ENCODE results near the gene UBE2G2. TPM values are rescaled to one million over a fixed set of nuclear protein-coding genes. Genes with fewer than 3 reads are reported as not detected.

UBE2G2 gene
- total RNA-seq, 1 experiment from 2014 or later, result 91.3 TPM

- POLR2A ChIA-PET, result no interaction called here
- peak overlapping the region; percentile 59 for H3K27ac Mint-ChIP-seq (ENCODE audit: unreplicated experiment)
These were observed 35.4 kb downstream of the UBE2G2 start for GRCh38 chr21:44766014-44766817.

GRCh38 chr21:44765231-44766013, 36.2 kb downstream of the UBE2G2 start:
- no peak overlapping the region for H3K4me3 ChIP-seq (ENCODE audit: low read depth, low read length)
- ChIA-PET POLR2A (no interaction called here), CTCF (no interaction called here)
- peaks cover 20% of the 10 kb centered on the region for H3K4me1 Mint-ChIP-seq (ENCODE audit: low read depth, unreplicated experiment)
- peaks cover 7% of the 10 kb centered on the region for H3K4me1 ChIP-seq
- BruUV-seq (replicated peaks), result no TSS peak
- H3K9me3 Mint-ChIP-seq (ENCODE audit: unreplicated experiment), result no peaks in the 10 kb centered on the region
- no peak for DNase-seq
- intact Hi-C loops (cut with micrococcal nuclease; ENCODE audit: unreplicated experiment), result no loop called here
- no peaks in the 10 kb centered on the region for H3K36me3 ChIP-seq (ENCODE audit: control insufficient read depth, insufficient read depth, low read length)
- TF ChIP-seq CTCF (IDR thresholded peaks at IDR 0.05; ENCODE audit: insufficient read depth in 1 of 2, low read depth in 1 of 2, low read length in 1 of 2, severe bottlenecking in 1 of 2, unreplicated experiment in 1 of 2), result no peak
- H3K27ac Mint-ChIP-seq (ENCODE audit: unreplicated experiment), result peak overlapping the region; percentile 59
- H3K27me3 Mint-ChIP-seq (ENCODE audit: insufficient read depth, unreplicated experiment), result no peaks in the 10 kb centered on the region
- H3K4me3 Mint-ChIP-seq (ENCODE audit: unreplicated experiment), result no peak overlapping the region
- no peaks in the 10 kb centered on the region for H3K27me3 ChIP-seq (replicated peaks; ENCODE audit: control insufficient read depth, insufficient read depth, low read length)
- peaks cover 54% of the 10 kb centered on the region for H3K36me3 Mint-ChIP-seq (ENCODE audit: insufficient read depth, unreplicated experiment)
- H3K9me3 ChIP-seq, result no peaks in the 10 kb centered on the region

More at GRCh38 chr21:44766014-44766817, 35.4 kb downstream of the UBE2G2 start:
- BruUV-seq (replicated peaks), result no TSS peak
- H3K4me3 Mint-ChIP-seq (ENCODE audit: unreplicated experiment), result no peak overlapping the region
- CTCF ChIA-PET, result no interaction called here
- H3K9me3 Mint-ChIP-seq (ENCODE audit: unreplicated experiment), result no peaks in the 10 kb centered on the region
- no peak for TF ChIP-seq CTCF (IDR thresholded peaks at IDR 0.05; ENCODE audit: insufficient read depth in 1 of 2, low read depth in 1 of 2, low read length in 1 of 2, severe bottlenecking in 1 of 2, unreplicated experiment in 1 of 2)
- H3K4me1 ChIP-seq, result peaks cover 7% of the 10 kb centered on the region
- no peaks in the 10 kb centered on the region for H3K36me3 ChIP-seq (ENCODE audit: control insufficient read depth, insufficient read depth, low read length)
- no peaks in the 10 kb centered on the region for H3K27me3 ChIP-seq (replicated peaks; ENCODE audit: control insufficient read depth, insufficient read depth, low read length)
- H3K4me3 ChIP-seq (ENCODE audit: low read depth, low read length), result no peak overlapping the region
- DNase-seq, result no peak
- H3K9me3 ChIP-seq, result no peaks in the 10 kb centered on the region
- peaks cover 56% of the 10 kb centered on the region for H3K36me3 Mint-ChIP-seq (ENCODE audit: insufficient read depth, unreplicated experiment)
- intact Hi-C loops (cut with micrococcal nuclease; ENCODE audit: unreplicated experiment), result no loop called here
- peaks cover 19% of the 10 kb centered on the region for H3K4me1 Mint-ChIP-seq (ENCODE audit: low read depth, unreplicated experiment)
- H3K27me3 Mint-ChIP-seq (ENCODE audit: insufficient read depth, unreplicated experiment), result no peaks in the 10 kb centered on the region

GRCh38 chr21:44764319-44765230, 37.0 kb downstream of the UBE2G2 start:
- POLR2A ChIA-PET, result interaction anchor here (0.5 kb wide), 1 partner anchor 168 kb away, joined by 5 read pairs; no protein-coding TSS in a partner anchor
- Mint-ChIP-seq H3K4me3 (ENCODE audit: unreplicated experiment) (no peak overlapping the region), H3K4me1 (ENCODE audit: low read depth, unreplicated experiment) (peaks cover 20% of the 10 kb centered on the region), H3K27ac (ENCODE audit: unreplicated experiment) (no peak overlapping the region), H3K27me3 (ENCODE audit: insufficient read depth, unreplicated experiment) (no peaks in the 10 kb centered on the region), H3K36me3 (ENCODE audit: insufficient read depth, unreplicated experiment) (peaks cover 46% of the 10 kb centered on the region), H3K9me3 (ENCODE audit: unreplicated experiment) (no peaks in the 10 kb centered on the region)
- CTCF ChIA-PET, result no interaction called here
- no peak for TF ChIP-seq CTCF (IDR thresholded peaks at IDR 0.05; ENCODE audit: insufficient read depth in 1 of 2, low read depth in 1 of 2, low read length in 1 of 2, severe bottlenecking in 1 of 2, unreplicated experiment in 1 of 2)
- H3K27me3 ChIP-seq (replicated peaks; ENCODE audit: control insufficient read depth, insufficient read depth, low read length), result no peaks in the 10 kb centered on the region
- no peaks in the 10 kb centered on the region for H3K36me3 ChIP-seq (ENCODE audit: control insufficient read depth, insufficient read depth, low read length)
- DNase-seq, result no peak
- intact Hi-C loops (cut with micrococcal nuclease; ENCODE audit: unreplicated experiment), result no loop called here
- no TSS peak for BruUV-seq (replicated peaks)
- no peak overlapping the region for H3K4me3 ChIP-seq (ENCODE audit: low read depth, low read length)
- H3K9me3 ChIP-seq, result no peaks in the 10 kb centered on the region
- peaks cover 7% of the 10 kb centered on the region for H3K4me1 ChIP-seq
